Stimulated activated naive CD8-positive, alpha-beta T cell treated with anti-CD3 and anti-CD28 coated beads, Interleukin-15, amount 100 ng/mL, for 72 hours (primary cell): ENCODE results near the gene ASCL2.

Source experiments
- ATAC-seq: fragments of 150-1000 bp; cut with Tn5 transposase; 2 replicates; pipeline ENCODE4 v1.10.0; 2021; ENCODE audit warnings: mild to moderate bottlenecking, moderate library complexity
- DNase-seq, 2 donors: peaks; one replicate each; pipeline ENCODE4 v3.0.0; 2021 to 2022
- H3K27ac Mint-ChIP-seq, 2 donors: one replicate each; pipeline ENCODE4 v1.8.0; 2022; ENCODE audit warnings: mild to moderate bottlenecking in 2 of 2, mixed read lengths in 2 of 2, moderate library complexity in 2 of 2
- H3K27me3 Mint-ChIP-seq: one replicate; pipeline ENCODE4 v1.8.0; 2022; ENCODE audit warnings: mixed read lengths
- H3K4me1 Mint-ChIP-seq: one replicate; pipeline ENCODE4 v1.8.0; 2022; ENCODE audit warnings: mild to moderate bottlenecking, mixed read lengths
- H3K4me3 Mint-ChIP-seq, 2 donors: one replicate each; pipeline ENCODE4 v1.8.0; 2022; ENCODE audit warnings: mild to moderate bottlenecking in 2 of 2, mixed read lengths in 2 of 2, moderate library complexity in 1 of 2
- H3K9me3 Mint-ChIP-seq, 2 donors: one replicate each; pipeline ENCODE4 v1.8.0; 2022; ENCODE audit warnings: mixed read lengths in 2 of 2

Gene ASCL2

DNA sequence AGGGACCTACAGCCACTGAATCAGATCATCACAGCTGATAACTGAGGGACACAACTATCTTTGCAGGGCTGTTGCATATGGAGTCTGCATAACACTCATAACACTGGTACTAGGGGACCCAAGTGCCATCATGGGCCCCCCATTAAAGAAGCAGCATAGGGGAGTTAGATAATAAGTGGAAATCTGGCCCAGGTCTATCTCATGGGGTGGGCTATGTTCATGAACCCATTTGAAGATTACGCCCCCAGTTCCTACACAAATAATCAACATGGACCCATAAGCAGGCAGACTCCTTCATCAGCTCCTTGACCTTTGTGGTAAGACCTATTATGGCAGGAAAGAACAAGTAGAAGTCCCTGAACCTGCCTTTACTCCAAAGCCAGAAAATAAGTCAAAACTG lies 48.8 kb downstream of the ASCL2 start:
- Mint-ChIP-seq H3K4me1 (no peaks in the 10 kb centered on the region), H3K27me3 (peaks cover 9% of the 10 kb centered on the region), H3K9me3 (peaks cover 7 to 25% of the 10 kb centered on the region in 2 donors), H3K4me3 (no peak overlapping the region), H3K27ac (no peak overlapping the region)
- DNase-seq (no peak), ATAC-seq (no peak)

DNA sequence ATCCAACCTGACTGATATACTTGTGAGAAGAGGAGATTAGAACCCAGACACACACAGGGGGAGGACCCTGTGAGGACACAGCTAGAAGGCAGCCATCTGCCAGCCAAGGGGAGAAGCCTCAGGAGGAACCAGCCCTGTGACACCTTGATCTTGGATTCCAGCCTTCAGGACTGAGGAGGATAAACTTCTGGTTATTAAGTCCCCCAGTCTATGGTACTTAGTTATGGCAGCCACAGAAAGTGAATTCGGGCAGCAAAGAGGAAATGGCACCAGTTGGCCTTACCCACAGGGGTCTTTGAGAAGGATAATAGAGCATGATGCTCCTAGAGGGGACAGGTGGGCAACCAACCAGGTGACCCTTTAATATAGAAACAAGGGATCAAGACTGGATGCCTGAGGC lies 49.4 kb downstream of the ASCL2 start:
- no peak overlapping the region for H3K27ac Mint-ChIP-seq
- peaks cover 9% of the 10 kb centered on the region for H3K27me3 Mint-ChIP-seq
- H3K9me3 Mint-ChIP-seq = peaks cover 5 to 25% of the 10 kb centered on the region in 2 donors
- DNase-seq = no peak
- ATAC-seq = no peak
- H3K4me1 Mint-ChIP-seq = no peaks in the 10 kb centered on the region
- H3K4me3 Mint-ChIP-seq = no peak overlapping the region

DNA sequence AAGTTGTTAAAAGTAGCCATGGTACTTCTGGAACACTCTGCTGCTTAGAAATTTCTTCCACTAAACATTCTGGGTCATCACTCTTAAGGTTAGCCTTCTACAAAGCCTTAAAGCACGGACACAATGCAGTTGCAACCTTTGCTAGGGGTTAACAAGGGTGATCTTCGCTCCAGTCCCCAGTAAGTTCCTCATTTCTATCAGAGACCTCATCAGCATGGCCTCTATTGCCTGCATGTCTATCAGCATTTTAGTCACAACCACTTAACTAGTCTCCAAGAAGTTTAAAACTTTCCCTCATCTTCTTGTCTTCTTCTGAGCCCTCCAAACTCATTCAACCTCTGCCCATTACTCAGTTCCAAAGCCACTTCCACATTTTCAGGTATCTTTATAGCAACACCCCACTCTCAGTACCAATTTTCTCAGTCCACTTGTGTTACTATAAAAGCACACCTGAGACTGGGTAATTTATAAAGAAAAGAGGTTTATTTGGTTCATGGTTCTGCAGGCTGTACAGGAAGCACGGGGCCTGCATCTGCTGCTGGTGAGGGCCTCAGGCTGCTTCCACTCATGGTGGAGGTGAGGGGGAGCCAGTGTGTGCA lies 50.1 kb downstream of the ASCL2 start:
- Mint-ChIP-seq H3K4me1 (no peaks in the 10 kb centered on the region), H3K27me3 (peaks cover 9% of the 10 kb centered on the region), H3K9me3 (peaks cover 5 to 25% of the 10 kb centered on the region in 2 donors), H3K27ac (no peak overlapping the region), H3K4me3 (no peak overlapping the region)
- DNase-seq (no peak), ATAC-seq (no peak)

DNA sequence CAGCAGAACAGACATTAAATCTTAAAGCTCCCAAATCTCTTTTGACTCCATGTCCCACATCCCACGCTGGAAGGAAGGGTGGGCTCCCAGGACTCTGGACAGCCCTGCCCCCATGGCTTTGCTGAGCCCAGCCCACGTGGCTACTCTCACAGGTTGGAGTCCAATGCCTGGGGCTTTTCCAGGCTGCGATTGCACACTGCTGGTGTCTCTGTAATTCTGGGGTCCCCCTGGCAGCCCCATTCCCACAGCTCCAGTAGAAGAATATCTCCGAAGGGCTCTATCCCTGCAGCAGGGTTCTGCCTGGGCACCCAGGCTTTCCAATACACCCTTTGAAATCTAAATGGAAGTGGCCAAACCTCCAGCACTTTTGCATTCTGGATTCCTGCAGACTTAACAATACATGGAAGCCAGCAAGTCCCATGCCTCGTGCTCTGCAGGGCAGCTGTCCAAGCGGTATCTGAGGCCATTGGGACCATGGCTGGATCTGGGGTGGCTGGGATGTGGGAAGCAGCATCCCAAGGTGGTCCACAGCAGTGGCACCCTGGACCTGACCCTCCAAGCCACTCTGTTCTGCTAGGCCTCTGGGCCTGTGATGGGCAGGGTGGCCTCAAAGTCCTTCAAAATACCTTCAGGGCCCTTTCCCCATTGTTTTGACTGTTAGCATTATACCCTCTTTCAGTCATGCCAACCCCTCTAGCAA lies 50.9 kb downstream of the ASCL2 start:
- peaks cover 5 to 25% of the 10 kb centered on the region in 2 donors for H3K9me3 Mint-ChIP-seq
- no peak overlapping the region for H3K27ac Mint-ChIP-seq
- peaks cover 6% of the 10 kb centered on the region for H3K4me1 Mint-ChIP-seq
- H3K4me3 Mint-ChIP-seq = no peak overlapping the region
- ATAC-seq (no peak), DNase-seq (no peak)
- H3K27me3 Mint-ChIP-seq = peaks cover 9% of the 10 kb centered on the region
